ENCODE data around the gene PTPRT.

Gene PTPRT

DNA sequence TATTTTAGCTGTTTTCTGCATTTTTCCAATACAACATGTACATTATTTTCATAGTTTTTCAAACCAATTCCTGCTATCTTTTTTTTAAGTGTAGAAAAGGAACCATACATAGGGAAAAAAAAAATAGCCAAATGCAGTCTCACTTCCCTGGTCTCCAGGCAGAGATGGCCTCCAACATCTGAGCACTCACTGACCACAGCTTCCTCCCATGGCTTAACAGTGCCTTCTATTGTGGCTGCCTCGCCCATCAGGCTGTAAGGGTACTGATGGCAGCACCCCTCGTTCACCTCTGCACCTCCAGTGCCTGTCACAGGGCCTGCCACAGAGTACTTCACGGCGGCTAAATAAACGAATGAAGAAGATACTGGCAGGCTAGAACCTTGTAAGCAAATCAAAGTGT is 591.1 kb downstream of the PTPRT start:
- no peak for FAIRE-seq

DNA sequence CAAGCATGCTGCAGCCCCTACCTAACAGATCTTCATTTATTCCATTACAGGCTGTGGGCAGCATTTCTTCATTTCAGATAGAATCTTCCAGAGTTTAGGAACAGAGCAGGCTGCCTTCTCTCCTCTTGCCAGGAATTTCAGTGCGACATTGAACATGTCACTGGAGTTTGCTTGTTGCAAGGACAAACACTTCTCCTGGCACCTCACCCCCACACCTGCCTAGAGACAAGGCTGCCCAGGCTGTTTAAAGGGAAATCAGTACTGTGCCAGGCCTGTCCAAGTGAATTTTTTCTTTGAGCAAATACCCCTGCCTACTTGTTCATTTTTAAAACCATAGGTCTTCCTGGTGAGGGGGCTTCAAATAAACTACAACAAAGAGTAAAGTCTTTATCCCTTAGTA is 594.1 kb downstream of the PTPRT start:
- FAIRE-seq, result no peak

GRCh38 chr20:42594659-42595058 is 595.0 kb downstream of the PTPRT start:
- FAIRE-seq, result no peak

DNA sequence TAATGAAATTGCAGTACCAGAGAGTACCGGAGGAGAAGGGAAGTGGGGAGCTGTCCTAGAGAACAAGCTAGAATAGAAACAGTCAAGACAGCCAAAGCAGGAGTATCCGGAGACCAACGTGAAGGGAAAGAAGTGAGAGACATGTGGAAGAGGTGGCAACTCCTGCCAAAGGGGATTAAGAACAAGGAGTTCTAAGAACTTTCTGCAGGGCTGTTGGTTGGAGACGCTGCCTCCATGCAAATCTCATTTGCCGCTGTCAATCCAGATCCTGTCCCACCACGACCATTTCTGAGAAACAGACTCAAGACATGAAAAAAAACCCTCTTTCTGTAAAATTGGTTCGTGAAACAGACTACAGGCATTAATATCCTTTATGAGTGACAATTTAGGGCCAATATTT is 595.7 kb downstream of the PTPRT start:
- FAIRE-seq, result no peak

DNA sequence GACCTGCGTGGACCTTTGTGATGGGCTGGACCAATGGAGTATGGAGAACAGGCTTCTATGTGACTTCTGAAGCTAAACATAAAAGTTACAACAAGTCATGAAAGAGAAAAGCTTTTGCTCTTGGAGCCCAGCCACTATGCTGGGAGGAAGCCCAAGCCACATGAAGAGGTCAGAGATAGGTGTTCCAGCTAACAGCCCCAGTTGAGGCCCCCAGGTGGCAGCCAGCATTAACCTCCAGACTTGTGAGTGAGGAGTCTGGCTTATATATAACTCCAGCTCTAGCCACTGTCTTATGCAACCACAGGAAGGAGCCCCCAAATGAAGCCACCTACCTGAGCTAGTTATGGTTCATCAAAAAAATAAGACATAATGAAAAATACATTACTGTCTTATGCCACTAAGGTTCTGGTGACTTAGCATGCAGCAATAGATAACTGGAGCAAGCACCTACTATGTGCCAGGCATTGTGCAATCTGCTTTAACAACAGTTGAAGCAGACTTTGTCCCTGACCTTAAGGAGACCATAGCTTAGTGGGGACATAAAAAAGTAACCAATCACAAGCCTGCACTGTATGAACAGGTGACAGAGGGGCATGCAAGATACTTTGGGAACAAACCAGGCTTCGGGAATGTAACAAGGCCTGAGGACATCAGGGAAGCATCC is 599.6 kb downstream of the PTPRT start:
- no peak for FAIRE-seq

DNA sequence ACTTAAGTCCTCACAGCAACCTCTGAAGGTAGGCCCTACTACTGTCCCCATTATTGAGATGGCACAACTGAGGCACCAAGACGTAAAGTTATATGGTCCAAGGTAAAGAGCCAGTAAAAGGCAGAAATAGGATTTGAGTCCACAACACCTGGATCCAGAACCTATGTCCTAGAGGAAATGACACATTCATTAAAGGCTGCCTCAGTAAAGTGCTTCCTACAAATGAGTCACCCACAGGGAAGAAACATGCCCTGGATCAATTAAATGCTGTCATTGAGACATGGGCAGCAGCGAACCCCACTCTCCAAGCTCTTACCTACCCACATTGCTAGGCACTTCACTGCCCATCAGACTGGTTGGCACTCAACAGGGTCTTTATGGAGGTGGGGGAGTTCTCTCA is 600.9 kb downstream of the PTPRT start:
- FAIRE-seq, result no peak

DNA sequence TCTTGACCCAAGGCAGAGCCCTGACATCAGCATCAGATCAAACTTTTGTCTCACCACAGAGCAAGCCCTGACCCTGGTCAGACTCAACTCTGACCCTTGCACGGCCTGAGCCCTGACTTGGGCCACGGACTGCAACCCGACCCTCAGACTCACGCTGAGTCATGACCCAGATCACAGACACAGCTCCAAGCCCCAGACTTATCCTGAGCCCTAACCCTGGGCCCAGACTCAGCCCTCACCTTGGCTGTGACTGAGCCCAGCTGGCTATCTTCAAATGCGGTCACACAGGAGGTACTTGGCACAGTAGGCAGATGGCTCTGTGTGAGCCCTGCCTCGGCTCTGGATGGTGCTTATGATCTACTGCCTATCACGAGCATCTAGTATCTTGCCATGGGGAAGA is 602.3 kb downstream of the PTPRT start:
- no peak for FAIRE-seq

- FAIRE-seq, result no peak
Measured at GRCh38 chr20:42581311-42581710, 608.4 kb downstream of the PTPRT start.

DNA sequence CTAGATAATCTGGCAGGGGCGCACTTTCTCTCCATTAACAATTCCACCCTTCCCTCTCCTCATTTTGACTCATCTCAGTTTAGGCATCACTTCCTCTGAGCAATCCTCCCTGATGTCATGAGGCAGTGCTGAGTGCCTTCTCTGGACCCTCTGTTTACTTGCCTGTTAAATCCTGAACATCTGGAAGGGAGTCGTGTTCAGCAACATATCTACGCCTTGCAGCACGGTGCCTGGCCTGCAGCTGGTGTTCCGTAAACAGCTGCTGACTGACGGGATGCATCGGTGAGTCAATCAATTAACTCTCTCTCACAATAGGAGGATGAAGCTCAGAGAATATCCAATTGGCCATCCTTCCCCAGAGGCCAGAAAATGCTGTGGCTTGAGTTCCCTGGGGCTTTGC is 613.5 kb downstream of the PTPRT start:
- no peak for FAIRE-seq

DNA sequence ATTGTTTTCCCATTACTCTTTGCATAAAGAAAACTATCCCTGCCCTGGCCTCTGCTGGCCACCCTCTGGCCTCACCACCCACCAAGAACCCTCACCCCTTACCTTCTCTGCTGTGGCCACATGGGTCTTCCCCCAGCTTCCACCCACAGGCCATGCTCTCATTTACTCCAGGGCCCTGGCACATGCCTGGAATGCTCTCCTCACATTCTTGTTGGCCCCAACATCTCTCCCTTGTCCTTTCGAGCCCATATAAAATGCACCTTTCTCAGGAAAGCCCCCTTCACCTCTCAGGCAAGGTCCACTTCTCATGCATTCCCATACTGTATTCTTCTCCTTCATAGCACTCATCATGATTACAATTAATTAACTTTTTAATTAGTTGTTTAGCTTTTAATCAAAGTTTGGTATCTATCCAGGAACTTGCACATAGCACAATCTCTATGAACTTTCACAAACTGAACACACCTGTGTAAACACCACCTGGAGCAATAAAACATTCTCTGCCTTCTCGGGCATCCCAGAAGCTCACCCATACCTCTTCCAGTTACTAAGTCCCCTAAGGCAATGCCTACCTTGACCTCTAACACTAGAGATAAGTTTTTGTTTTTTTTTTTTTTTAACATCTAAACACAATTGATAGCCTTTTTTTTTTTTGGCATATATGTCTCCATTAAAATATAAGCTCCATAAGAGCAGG is 617.2 kb downstream of the PTPRT start:
- FAIRE-seq, result no peak

DNA sequence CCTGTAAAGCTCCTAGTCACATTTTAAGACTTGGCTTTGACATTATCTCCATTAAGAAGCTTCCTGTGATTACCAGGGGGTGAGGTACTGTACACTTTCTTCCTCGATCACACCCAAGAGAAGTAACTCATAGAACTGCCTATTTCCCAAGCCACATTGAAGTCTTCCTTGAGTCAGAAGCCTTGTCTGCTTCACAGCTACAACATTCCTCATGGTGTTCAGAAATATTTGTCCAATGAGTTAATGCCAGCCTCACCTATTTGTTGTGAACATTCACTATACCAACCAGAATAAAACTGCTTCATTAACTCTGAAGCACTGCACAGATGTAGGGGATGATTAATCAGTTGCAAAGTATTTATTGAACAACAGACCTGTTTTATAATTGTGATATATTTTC is 622.3 kb downstream of the PTPRT start:
- FAIRE-seq, result no peak

- no peak for FAIRE-seq
Measured at GRCh38 chr20:42565235-42565995, 624.3 kb downstream of the PTPRT start.

- no peak for FAIRE-seq
Measured at GRCh38 chr20:42559665-42560064, 630.0 kb downstream of the PTPRT start.

DNA sequence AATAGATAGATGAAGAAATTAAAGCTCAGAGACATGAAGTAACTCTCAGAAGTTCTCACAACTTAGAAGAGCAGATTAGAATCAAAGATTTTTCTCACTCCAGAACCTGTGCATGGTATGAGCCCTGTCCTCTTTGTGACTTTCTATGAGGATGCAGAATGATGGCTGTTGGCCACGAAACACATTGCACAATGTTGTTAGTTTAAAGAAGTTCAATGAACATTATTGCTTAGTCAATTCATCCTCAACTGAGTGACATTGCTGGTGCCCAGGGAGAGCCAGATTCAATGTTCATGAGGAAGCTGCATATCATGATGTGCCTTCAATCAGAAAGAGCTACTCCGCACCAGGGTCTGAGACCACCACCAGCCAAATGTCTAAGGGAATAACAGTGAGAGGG is 633.1 kb downstream of the PTPRT start:
- FAIRE-seq, result no peak

GRCh38 chr20:42553374-42553773 is 636.3 kb downstream of the PTPRT start:
- FAIRE-seq, result no peak

GRCh38 chr20:42549496-42549895 is 640.2 kb downstream of the PTPRT start:
- no peak for FAIRE-seq

DNA sequence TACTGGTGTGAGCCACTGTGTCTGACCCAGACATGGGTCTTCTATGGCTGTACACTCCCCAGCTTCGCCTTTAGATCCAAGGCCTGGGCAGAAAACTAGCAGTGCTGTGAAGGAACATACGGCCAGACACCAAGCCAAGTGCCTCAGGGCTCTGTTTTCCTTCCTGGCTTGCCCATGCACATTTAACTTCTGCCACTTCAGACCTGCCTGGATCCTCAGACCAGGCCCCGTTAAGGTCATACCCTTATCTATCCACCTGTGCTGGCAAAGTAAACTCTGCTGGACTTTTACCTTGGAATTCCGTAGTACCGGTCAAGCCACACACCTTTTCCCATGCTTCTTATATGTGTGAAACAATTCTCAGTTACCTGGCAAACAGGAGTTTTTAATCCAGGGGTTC is 644.8 kb downstream of the PTPRT start:
- FAIRE-seq, result no peak

DNA sequence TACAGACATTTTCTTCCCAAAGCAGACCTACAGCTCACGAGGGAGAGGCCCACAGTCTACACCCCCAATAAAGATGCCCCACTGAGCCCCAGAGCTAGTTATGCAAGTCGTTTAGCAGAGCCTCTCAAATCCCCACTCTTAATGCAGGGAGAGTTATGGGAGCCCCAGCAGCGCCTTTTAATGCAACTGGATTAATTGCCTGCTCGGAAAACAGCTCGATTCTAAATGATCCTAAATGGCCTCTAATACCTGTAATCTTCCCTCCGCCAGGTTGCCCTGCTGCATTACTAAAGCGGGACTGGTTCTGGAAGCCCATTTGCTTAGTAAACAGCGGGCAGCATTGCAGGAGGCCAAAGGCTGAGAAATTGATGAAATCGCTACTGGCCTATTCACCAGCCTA is 656.9 kb downstream of the PTPRT start:
- FAIRE-seq, result no peak

DNA sequence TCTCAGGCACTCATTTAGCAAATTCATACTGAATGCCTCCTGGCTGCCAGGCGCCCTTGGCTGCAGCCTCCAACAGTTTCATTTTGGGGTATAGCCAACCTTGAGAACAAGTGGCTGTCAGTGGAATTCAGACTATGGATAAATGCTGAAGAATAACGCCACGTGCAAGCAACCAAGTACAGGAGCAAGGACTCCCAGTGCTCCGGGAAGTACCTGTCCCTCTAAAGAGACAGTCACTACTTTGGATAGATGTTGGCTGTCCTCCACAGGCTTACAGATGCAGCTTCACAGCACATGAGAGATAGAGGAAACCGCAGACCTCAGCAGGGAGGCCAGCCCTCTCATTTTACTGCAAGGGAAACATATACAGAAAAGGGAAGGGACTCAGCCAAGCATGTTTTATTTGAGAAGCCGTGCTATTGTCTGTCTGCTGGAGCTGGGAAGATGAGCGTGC is 658.2 kb downstream of the PTPRT start:
- no peak for FAIRE-seq

GRCh38 chr20:42530855-42531448 is 658.8 kb downstream of the PTPRT start:
- no peak for FAIRE-seq

GRCh38 chr20:42530191-42530590 is 659.5 kb downstream of the PTPRT start:
- FAIRE-seq, result no peak

- no peak for FAIRE-seq
Measured at GRCh38 chr20:42524058-42524457, 665.6 kb downstream of the PTPRT start.

GRCh38 chr20:42516692-42517091 is 673.0 kb downstream of the PTPRT start:
- FAIRE-seq, result no peak

DNA sequence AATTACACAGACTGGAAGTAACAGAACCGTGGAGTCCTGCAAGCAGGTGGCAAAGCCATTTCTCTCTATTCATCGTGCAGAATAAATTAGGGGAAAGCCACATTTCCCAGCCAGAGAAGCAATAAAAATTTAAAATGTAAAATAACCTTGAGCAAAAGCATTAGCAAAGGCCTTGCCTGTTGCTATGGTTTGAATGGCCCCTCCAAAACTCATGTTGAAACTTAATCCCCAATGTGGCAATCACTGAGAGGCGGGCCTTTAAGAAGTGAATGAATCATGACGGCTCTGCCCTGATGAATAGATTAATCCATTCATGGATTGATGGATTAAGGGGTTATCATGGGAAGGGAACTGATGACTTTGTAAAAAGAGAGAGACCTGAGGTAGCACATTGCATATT is 679.0 kb downstream of the PTPRT start:
- FAIRE-seq, result no peak

Measured in TTC549 (cell line).